GM21786 (cell line): ENCODE results near the gene UNC45B.
A peak's percentile ranks its signal among the peaks of the same experiment; 100 is the strongest.
"Not testable (repeated sequence)": the region's sequence is repeated elsewhere in the genome, so short reads cannot be mapped to it uniquely, and the experiment has no call there.

Source experiments
- ATAC-seq: cut with Tn5 transposase; IDR thresholded peaks from one replicate; pipeline ENCODE4 v1.9.1; 2021; ENCODE audit not compliant: unreplicated experiment

Gene UNC45B

DNA sequence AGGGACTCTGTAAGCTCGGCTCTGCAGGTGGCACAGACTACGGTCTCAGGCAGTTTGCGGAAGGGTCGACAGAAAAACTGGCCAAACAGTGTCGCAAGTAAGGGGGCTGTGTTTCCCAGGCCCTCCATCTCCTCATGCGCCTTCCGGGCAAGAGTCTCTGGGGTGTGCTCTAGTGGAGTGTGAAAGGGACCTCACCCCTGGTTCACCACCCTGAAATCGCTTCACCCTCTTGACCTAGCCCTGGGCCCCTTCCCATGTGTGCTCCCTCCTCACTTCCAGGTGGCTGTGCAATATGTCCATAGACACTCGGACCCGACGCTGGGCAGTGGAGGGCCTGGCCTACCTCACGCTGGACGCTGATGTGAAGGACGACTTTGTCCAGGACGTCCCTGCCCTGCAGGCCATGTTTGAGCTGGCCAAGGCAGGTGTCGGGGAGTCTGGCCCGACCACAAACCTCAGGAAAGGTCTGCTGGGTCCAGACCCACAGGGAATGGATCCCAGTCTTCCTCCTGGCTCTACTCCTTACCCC, 22.3 kb downstream of the UNC45B start:
- ATAC-seq = no peak

DNA sequence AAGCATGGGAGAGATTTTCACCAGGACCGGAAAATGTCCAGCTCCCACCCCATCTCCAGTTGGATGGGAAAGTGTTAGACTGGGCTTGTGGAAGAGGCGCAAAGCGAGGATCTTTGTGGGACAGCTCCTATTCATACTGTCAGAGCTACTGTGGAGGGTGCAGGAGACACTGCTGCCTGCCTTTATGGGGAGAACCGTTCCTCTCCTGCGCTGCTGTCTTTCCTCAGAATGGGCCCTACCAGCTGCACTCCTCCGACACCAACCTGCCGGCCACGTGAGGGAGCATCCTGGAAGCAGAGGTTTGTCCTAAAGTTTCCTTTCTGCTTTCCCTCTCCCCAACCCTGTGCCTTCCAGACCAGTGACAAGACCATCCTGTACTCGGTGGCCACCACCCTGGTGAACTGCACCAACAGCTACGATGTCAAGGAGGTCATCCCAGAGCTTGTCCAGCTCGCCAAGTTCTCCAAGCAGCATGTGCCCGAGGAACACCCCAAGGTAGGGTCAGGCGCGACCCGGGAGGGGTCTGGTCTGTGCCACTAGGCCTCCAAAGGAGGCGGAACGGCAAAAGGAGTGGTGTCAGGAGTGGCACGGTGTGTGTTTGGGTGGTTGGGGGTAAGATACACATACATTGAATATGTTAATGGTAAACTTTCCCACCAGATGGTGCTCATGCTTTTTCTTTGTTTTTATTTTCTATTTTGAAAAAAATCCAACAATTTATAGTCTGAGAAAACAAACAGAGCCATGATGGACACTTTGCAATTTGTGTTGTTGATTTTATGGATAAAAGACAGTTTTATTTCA, 23.6 kb downstream of the UNC45B start:
- no peak for ATAC-seq

DNA sequence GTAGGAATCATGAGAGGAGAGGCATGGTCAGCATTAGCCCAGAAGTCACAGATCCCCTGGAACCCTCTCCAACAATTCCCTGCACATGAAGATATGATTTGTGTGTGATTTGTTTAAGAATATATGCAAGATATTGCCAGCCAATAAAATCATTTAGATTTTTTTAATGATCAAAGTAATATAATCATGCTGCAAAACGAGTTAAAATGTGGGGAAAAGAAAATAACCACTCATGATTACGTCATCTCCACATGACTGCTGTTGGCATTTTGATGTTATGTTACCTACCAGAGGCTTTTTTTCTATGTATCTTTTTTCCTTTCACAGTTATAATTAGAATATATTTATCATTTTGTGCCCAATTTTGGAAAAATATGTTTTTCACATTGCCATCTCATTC, 24.2 kb downstream of the UNC45B start:
- ATAC-seq = no peak

DNA sequence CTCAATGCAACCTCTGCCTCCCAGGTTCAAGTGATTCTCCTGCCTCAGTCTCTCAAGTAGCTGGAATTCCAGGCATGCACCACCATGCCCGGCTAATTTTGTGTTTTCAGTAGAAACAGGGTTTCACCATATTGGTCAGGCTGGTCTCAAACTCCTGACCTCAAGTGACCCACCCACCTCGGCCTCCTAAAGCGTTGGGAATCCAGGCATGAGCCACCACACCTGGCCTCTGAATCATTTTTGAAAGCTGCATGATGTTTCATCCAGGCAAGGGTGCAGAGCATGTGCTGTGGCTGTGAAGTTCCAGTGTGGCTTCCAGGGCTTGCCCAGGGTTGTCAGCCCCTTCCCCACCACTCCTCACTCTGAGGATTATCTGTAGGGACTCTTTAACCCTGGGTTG, 24.7 kb downstream of the UNC45B start:
- ATAC-seq = not testable (repeated sequence)

DNA sequence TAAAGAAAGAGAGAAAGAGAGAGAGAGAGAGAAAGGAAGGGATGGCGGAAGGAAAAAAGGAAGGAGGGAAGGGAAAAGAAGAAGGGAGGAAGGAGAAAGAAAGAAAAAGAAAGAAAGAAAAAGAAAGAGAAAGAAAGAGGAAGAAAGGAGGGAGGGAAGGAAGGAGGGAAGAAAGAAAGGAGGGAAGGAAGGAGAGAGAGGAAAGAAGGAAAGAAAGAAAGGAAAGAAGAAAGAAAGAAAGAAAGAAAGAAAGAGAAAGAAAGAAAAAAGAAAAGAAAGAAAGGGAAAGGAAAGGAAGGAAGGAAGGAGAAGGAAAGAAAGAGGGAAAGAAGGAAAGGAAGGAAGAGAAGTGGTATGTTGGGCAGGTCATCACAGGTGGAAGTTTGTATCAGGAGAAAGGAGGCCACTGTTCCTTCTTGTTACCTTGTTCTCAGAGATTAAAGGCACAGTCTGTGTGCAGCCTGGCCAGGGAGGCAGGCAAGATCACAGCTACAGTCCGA, 27.3 kb downstream of the UNC45B start:
- ATAC-seq = no peak

DNA sequence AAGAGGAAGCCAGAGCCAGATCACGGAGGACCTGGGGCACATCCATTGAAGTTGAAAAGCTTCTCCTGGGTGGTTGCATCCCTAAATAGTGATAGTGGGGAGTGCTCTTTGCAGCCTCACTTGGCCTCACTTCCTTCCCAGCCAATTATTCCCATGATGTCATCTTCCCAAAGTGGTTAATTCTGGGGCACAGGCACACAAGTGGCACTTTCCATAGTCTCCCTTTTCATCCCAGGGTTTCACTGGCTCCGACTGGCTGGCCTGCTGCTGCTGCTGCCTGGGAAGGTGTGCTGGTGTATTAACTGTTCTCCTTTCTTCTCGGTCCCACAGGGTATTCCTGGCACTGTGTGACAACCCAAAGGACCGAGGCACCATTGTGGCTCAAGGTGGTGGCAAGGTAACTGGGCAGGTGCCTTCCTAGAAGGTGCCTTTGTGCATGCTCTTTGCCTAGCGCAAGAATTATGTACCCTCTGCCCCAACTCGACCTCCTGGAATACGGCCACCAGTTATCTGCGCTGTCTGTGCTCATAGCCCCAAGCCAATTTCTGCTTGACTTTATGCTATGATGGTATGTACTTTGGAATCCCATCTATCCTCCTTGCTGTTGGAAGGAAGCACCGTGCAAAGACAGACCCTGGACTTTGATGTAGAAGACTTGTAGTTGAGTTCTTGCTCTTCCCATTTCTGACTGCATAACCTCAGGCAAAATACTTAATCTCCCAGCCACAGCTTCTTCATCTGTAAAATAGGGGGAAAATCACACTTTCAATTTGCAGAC, 28.2 kb downstream of the UNC45B start:
- ATAC-seq = no peak

DNA sequence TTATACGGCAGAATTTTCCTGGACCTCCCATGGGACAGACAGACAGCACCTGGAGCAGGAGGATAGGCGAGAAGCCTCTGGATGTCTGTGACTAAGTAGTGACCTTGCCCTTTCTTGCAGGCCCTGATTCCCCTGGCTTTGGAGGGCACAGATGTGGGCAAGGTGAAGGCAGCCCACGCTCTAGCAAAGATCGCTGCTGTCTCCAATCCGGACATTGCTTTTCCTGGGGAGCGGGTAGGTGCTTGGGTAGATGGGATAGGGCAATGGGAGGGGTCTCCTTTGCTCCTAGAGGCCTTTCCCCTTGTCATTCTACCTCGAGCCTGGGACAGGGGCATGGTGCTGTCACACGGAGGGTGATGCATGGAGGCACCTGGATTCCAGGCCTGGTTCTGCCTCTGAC, 29.3 kb downstream of the UNC45B start:
- no peak for ATAC-seq

DNA sequence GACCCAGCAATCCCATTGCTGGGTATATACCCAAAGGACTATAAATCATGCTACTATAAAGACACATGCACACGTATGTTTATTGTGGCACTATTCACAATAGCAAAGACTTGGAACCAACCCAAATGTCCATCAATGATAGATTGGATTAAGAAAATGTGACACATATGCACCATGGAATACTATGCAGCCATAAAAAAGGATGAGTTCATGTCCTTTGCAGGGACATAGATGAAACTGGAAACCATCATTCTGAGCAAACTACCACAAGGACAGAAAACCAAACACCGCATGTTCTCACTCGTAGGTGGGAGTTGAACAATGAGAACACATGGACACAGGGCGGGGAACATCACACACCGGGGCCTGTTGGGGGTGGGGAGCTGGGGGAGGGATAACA, 31.8 kb downstream of the UNC45B start:
- not testable (repeated sequence) for ATAC-seq

DNA sequence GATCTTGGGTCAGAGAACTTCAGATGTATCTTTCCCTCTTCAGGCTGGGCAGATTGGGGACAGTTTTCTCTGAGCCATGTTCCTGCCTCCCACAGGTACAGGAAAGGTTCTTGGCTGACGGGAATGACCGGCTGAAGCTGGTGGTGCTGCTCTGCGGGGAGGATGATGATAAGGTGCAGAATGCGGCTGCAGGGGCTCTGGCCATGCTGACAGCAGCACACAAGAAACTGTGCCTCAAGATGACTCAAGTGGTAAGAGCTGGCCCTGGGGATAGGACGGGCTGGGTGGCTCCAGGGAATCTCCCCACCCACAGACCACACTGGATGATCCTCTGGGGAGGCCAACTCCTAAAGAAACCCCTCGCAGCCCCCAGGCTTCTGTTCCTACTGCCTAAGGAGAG, 35.7 kb downstream of the UNC45B start:
- no peak for ATAC-seq

DNA sequence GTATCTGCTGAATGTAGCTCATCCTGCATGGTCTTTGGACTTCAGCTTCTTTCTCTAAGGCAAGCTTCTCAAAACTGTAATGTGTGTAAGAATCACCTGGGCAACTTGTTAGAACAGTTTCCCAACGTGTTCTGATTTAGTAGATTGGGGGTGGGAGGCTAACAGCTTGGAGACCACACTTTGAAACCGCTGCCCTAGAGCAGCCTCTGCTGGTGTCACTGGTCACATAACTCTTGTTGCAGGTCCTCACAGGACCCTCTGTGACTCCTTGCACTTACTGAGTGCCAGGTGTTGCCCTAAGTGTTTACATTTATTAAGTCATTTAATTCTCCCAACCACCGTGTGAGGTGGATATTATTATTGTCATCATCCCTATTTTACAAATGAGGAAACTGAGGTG, 36.7 kb downstream of the UNC45B start:
- no peak for ATAC-seq

DNA sequence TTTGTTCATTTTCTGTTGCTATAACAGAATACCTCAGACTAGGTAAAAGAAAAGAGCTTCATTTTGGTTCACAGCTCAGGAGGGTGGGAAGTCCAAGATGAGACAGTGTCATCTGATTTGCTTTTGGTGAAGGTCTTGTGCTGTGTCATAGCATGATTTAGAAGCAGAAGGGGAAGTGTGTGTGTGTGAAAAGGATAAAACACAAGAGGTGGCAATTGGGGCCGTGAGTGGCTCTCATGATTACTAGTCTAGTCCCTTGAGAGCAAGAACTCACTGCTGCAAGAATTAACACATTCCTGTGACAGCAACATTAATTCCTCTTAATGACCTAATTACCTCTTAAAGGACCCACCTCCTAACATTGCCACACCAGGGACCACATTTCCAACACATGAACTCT, 38.2 kb downstream of the UNC45B start:
- peak; percentile 48 for ATAC-seq

DNA sequence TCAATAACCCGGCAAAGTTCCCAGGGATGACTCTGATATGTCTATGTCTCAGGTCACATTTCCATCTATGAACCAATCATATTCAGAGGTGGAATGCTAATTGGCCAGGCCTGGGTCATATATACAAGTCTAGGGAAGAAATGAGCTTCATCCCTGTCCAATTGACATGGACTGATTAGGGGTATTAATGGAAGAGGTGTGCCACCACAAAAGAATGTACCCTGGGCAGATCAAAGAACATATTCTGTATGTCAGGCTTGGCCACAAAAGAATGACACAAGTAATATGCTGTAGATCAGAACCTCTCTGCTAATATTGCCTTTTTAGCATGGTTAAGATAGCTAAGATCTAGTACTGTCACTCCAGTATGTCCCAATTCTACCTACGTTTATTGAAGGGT, 39.9 kb downstream of the UNC45B start:
- no peak for ATAC-seq

DNA sequence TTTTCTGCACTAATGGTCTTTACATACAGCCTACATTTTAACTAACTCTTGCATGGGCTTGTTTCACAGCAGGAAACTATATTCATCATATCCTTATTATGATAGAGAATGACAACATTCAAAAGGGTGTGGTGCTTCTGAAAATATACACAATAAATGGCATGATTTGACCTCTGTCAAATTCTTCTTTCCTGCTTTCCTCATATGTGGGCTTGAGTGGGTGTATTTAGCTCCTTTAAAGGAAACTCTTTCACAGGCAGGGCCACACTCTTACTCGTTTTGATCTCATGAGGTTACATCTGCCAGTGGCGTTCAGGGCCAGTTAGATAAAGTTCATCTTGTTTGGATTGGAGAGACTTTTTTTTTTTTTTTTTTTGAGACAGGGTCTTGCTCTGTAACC, 40.5 kb downstream of the UNC45B start:
- no peak for ATAC-seq

DNA sequence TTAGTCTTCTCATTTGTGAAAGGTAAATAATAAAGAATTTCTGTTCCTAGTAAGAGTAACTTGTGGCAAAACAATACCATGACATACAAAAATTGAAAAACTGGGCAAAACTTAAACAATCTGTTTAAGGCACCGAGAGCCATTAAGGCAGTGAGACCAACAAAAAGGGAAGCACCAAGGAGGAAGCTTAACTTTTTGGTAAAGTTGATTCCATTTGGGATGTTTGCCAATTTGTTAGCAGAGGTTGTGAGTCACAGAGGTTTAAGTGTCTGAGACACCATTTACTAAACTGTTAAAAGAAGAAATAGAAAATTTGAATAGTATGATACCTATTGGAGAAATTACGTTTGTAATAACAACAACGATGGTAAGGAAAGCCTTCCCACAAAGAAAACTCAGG, 41.7 kb downstream of the UNC45B start:
- ATAC-seq = no peak

DNA sequence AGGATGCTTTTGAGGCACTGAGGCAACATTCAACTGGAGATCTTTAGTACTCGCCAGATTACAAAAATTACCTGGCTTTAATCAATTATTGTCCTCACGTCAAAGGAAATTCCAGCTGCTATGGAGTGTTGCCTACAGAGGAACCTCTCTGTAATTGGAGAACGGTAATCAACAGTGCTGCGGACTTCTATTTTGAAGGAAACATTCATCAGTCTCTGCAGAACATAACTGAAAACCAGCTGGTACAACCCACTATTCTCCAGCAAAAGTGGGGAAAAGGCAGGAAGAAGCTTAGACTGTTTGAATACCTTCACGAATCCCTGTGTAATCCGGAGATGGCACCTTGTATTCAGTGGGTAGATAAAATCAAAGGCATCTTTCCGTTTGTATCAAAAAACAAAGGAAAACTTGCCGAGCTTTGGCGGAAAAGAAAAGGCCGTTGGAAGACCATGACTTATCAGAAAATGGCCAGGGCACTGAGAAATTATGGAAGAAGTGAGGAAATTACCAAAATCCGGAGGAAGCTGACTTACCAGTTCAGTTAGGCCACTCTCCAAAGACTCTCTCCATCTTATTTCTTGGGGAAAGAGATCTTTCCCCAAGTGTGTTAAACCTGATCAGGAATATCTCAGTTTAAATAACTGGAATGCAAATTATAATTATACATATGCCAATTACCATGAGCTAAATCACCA, 43.5 kb downstream of the UNC45B start:
- no peak for ATAC-seq

DNA sequence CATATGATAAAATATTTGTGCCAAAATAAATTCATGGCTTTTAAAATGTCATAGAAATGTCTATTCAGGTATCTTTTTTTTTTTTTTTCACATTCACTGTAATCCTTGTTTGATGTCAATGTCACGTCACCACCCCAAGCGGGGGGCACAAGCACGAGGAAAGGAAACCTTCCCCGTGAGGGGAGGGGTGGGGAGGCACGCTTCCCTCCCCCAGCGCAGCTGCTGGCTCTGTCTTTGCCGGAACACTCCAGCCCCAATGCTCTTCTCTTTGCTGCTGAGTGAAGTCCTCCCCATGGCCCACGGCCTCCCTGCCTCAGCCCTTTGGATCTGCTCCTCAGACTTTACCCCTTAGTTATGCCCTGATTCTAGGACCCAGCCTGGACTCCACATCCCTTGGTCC, 45.1 kb downstream of the UNC45B start:
- no peak for ATAC-seq

DNA sequence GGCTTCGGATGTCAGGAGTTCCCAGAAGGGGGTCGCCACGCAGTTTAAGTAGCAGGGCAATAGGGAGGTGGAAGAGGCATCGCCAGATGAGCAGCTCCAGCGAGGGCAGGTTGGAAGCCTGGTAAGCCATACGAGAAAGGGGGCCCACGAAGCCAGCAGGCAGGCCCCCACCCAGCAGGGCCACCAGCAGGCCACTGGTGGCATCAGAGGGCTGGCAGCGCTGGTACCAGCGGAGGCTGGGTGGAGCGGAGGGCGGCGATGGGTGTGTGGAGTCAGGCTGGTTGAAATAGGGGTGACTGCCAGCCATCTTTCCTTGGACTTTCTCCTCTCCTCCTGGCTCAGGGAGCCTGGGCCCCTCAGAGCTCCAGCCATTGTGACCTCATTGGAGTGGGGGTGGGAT, 46.4 kb downstream of the UNC45B start, which contains the start of gene SLC35G3:
Gene SLC35G3, minus strand, starts transcription at position 393 of the 400 bp plus-strand sequence. Its CDS starts 86 bp downstream, at position 307.
- ATAC-seq = not testable (repeated sequence)

DNA sequence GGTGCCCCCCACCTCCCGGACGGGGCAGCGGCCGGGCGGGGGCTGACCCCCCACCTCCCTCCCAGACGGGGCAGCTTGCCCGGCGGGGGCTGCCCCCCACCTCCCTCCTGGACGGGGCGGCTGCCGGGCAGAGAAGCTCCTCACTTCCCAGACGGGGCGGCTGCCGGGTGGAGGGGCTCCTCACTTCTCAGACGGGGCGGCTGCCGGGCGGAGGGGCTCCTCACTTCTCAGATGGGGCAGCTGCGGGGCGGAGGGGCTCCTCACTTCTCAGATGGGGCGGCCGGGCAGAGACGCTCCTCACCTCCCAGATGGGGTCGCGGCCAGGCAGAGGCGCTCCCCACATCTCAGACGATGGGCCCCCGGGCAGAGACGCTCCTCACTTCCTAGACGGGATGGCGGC, 47.4 kb downstream of the UNC45B start:
- ATAC-seq = not testable (repeated sequence)

DNA sequence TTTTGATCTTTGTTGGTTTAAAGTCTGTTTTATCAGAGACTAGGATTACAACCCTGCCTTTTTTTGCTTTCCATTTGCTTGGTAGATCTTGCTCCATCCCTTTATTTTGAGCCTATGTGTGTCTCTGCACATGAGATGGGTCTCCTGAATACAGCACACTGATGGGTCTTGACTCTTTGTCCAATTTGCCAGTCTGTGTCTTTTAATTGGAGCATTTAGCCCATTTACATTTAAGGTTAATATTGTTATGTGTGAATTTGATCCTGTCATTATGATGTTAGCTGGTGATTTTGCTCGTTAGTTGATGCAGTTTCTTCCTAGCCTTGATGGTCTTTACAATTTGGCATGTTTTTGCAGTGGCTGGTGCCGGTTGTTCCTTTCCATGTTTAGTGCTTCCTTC, 55.0 kb downstream of the UNC45B start:
- ATAC-seq = not testable (repeated sequence)

DNA sequence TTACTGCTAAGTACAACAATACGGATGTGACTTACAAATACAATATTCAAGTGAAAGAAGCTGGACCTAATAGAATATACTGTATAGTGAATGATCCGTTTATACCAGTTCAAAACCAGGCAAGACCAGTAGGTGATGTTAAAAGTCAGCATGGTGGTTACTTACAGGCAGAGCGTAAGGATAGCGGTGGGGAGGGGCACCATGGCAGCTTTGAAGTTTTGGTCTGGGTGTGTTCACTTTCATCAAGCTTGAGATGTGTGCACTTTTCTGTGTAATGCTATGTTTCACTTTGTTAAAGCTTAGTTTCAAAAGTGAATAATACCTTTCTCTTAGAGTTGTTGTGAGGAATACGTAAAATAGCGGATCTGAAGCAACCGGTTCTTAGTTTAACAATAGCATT, 63.1 kb downstream of the UNC45B start:
- no peak for ATAC-seq

DNA sequence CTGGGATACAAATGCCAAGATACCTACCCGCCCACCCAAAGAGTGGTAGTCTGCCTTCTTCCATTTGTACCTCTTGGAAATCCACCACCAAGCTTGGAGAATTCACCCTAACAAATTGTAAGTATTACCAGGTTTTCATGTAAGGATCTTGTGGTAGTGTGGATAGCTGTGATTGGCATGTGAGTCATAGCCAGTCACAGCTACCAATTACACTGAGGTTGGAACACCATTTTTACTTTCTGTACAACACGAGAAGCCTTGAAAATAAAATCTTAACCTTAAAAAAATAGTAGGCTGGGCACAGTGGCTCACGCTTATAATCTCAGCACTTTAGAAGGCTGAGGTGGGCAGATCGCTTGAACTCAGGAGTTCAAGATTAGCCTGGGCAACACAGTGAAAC, 65.1 kb downstream of the UNC45B start:
- ATAC-seq = no peak
